Ovary (tissue), 9 donors: ENCODE measurements around the gene PDE7B. TPM values are rescaled to one million over a fixed set of nuclear protein-coding genes. Genes with fewer than 3 reads are reported as not detected.

Experiments
- DNase-seq, 5 donors: peaks; one replicate each; pipeline ENCODE4 v3.0.0-alpha.2; 2019 to 2020
- H3K27ac ChIP-seq, 2 donors: fragments of 200-600 bp; one replicate each; pipeline versions ENCODE4 v1.5.1 to v1.8.0; 2019 to 2022
- H3K27me3 ChIP-seq: fragments of 200-600 bp; one replicate; pipeline ENCODE4 v1.8.0; 2022
- H3K36me3 ChIP-seq: fragments of 200-600 bp; sonication (generic); one replicate; pipeline ENCODE4 v1.5.1; 2019
- H3K4me1 ChIP-seq: one replicate; pipeline ENCODE4 v1.8.1; 2013; ENCODE audit warnings: mild to moderate bottlenecking, moderate library complexity; ENCODE audit not compliant: insufficient read depth
- H3K4me3 ChIP-seq: fragments of 200-600 bp; sonication (generic); one replicate; pipeline ENCODE4 v1.5.1; 2017
- H3K9me3 ChIP-seq, 2 donors: fragments of 200-600 bp in 1 of 2; sonication (generic) in 1 of 2; one replicate each; pipeline versions ENCODE4 v1.5.1 to v1.8.1; 2013 to 2019; ENCODE audit warnings: mild to moderate bottlenecking in 1 of 2, moderate library complexity in 1 of 2
- CTCF ChIP-seq, 3 donors: fragments of 450-650 bp in 2 of 3; fragments of 200-600 bp in 1 of 3; IDR thresholded peaks; one replicate each; pipeline versions ENCODE4 v1.5.1 to v1.8.0; 2016 to 2022; ENCODE audit warnings: antibody characterized with exemption in 3 of 3, mild to moderate bottlenecking in 1 of 3
- EP300 ChIP-seq: sonication (generic); formaldehyde crosslinking; IDR thresholded peaks from one replicate; pipeline ENCODE4 v1.6.1; 2017; ENCODE audit warnings: antibody characterized with exemption
- POLR2A ChIP-seq: fragments of 450-650 bp; IDR thresholded peaks from one replicate; pipeline ENCODE4 v1.6.1; 2017; ENCODE audit warnings: antibody characterized with exemption, mild to moderate bottlenecking, moderate library complexity
- WGBS, 3 donors: extraction: QIAGEN DNeasy Blood & Tissue Kit in 1 of 3; methylation state at CpG; one replicate each; pipeline versions ENCODE4 v1.1.5 to v1.1.7; 2013 to 2017; 5-methylcytosine and 5-hydroxymethylcytosine counted together
- intact Hi-C, 4 donors: fragments of 100-400 bp; cut with DNase I; formaldehyde crosslinking; loops; one replicate each; pipeline versions ENCODE4 v1.11.0 to v1.15.1; 2022 to 2023
- polyA plus RNA-seq, 2 donors: library from polyadenylated mRNA; stranded (reverse); fragments of 200-250 nt in 1 of 2; fragments of 350-450 nt in 1 of 2; fragmentation: Illumina TruSeq in 1 of 2; extraction: RNeasy Lipid Tissue Mini Kit (QIAGEN cat#74804) in 1 of 2; gene quantifications; one replicate each; pipeline ENCODE4 v1.2.3, GENCODE V29; 2013 to 2014
- total RNA-seq, 7 donors: library from RNA; depleted of rRNA in 2 of 7; stranded (reverse); fragments of >200 nt in 2 of 7; fragmentation: NEBNext Ultra II Directional in 3 of 7; extraction: Animal tissue kit (Norgen Biotek cat#: 25700) in 3 of 7; gene quantifications; one replicate each; pipeline versions ENCODE4 v1.1.0 to v1.2.4, GENCODE V29; 2016 to 2023
- donor health status: DM: no; HTN: no; CAD: no; lungs with moderate emphysema.
- donor health status: DM: no; HTN: no; CAD: no.
- donor health status: Bipolar disorder and iron deficiency.
- donor health status: DM: yes; HTN: yes; CAD: no.
- donor health status: DM: no; HTN: no; CAD: no.
- donor health status: DM: yes; HTN: yes; CAD: no.

Gene PDE7B
- total and polyA plus RNA-seq, 9 donors = 11.6 to 62.7 (median 21.6) TPM

- TF ChIP-seq POLR2A (no peak), EP300 (no peak), CTCF (IDR thresholded peaks at IDR 0.05) (no peak)
- no peak for DNase-seq
- Histone ChIP-seq H3K9me3 (no peaks in the 10 kb centered on the region), H3K4me3 (no peak overlapping the region), H3K36me3 (no peaks in the 10 kb centered on the region), H3K27me3 (no peaks in the 10 kb centered on the region), H3K4me1 (peaks cover 3% of the 10 kb centered on the region), H3K27ac (no peak overlapping the region)
- intact Hi-C loops = no loop called here
- 76 to 87% (median 85%) methylated on average over 3 of the region's 3 CpGs for WGBS, 3 donors
These were observed 170.8 kb downstream of the PDE7B start for GRCh38 chr6:136022224-136022874.

- no peak overlapping the region for H3K27ac ChIP-seq
- H3K36me3 ChIP-seq = no peaks in the 10 kb centered on the region
- TF ChIP-seq CTCF (IDR thresholded peaks at IDR 0.05) = no peak
- no peaks in the 10 kb centered on the region for H3K9me3 ChIP-seq
- DNase-seq = no peak
- H3K4me3 ChIP-seq = no peak overlapping the region
- intact Hi-C loops = no loop called here
- peaks cover 3% of the 10 kb centered on the region for H3K4me1 ChIP-seq
- H3K27me3 ChIP-seq = no peaks in the 10 kb centered on the region
- WGBS, 3 donors = 82 to 88% (median 87%) methylated on average over 4 of the region's 4 CpGs
These were observed 173.2 kb downstream of the PDE7B start for GRCh38 chr6:136024711-136025110.

- no peaks in the 10 kb centered on the region for H3K27me3 ChIP-seq
- DNase-seq = no peak
- peaks cover 3% of the 10 kb centered on the region for H3K4me1 ChIP-seq
- no peak overlapping the region for H3K27ac ChIP-seq
- TF ChIP-seq CTCF (IDR thresholded peaks at IDR 0.05) (no peak), POLR2A (no peak), EP300 (no peak)
- intact Hi-C loops = no loop called here
- H3K9me3 ChIP-seq = no peaks in the 10 kb centered on the region
- WGBS, 3 donors = 70 to 95% (median 77%) methylated on average over 2 of the region's 2 CpGs
- H3K4me3 ChIP-seq = no peak overlapping the region
- no peaks in the 10 kb centered on the region for H3K36me3 ChIP-seq
These were observed 174.2 kb downstream of the PDE7B start for GRCh38 chr6:136025736-136026135.

- Histone ChIP-seq H3K4me3 (no peak overlapping the region), H3K4me1 (peaks cover 5% of the 10 kb centered on the region), H3K9me3 (no peaks in the 10 kb centered on the region), H3K36me3 (no peaks in the 10 kb centered on the region), H3K27me3 (no peaks in the 10 kb centered on the region), H3K27ac (no peak overlapping the region)
- intact Hi-C loops = loop anchor here in 1 of 4 donors (10.0 kb wide), 1 partner anchor 135 kb away; no protein-coding TSS in a partner anchor
- WGBS, 3 donors = 81 to 86% (median 85%) methylated on average over 3 of the region's 3 CpGs
- DNase-seq = no peak
- TF ChIP-seq CTCF (IDR thresholded peaks at IDR 0.05) (no peak), EP300 (no peak), POLR2A (no peak)
These were observed 178.6 kb downstream of the PDE7B start for GRCh38 chr6:136030131-136030530.
